ENCODE measurements around the gene UBE3D.

- TF ChIP-seq CTCF (IDR thresholded peaks at IDR 0.05; ENCODE audit: poor library complexity): no peak
- no peak for TF ChIP-seq EZH2 (IDR thresholded peaks at IDR 0.05; ENCODE audit: borderline replicate concordance)
Measured at GRCh38 chr6:82995066-82995465, 70.6 kb downstream of the UBE3D start.
